Ascending aorta (tissue), 2 donors: Measurements from ENCODE around the gene CTIF. TPM values are rescaled to one million over a fixed set of nuclear protein-coding genes. Genes with fewer than 3 reads are reported as not detected.
A peak's percentile ranks its signal among the peaks of the same experiment; 100 is the strongest.

Source experiments
- DNase-seq, 2 donors: peaks; one replicate each; pipeline ENCODE4 v3.0.0-alpha.2; 2019; ENCODE audit warnings: low spot score in 2 of 2
- H3K27ac ChIP-seq, 2 donors: fragments of 200-600 bp; sonication (generic); one replicate each; pipeline ENCODE4 v1.5.1; 2016 to 2017; ENCODE audit warnings: mild to moderate bottlenecking in 1 of 2
- H3K27me3 ChIP-seq: fragments of 200-600 bp; sonication (generic); one replicate; pipeline ENCODE4 v1.5.1; 2017
- H3K36me3 ChIP-seq, 2 donors: fragments of 200-600 bp; sonication (generic); one replicate each; pipeline ENCODE4 v1.5.1; 2016
- H3K4me1 ChIP-seq, 2 donors: fragments of 200-600 bp; sonication (generic); one replicate each; pipeline ENCODE4 v1.5.1; 2016 to 2017; ENCODE audit warnings: mild to moderate bottlenecking in 1 of 2
- H3K4me3 ChIP-seq, 2 donors: fragments of 200-600 bp; sonication (generic); one replicate each; pipeline ENCODE4 v1.5.1; 2016 to 2017; ENCODE audit warnings: mild to moderate bottlenecking in 1 of 2
- H3K9me3 ChIP-seq, 2 donors: fragments of 200-600 bp; sonication (generic); one replicate each; pipeline ENCODE4 v1.5.1; 2016
- intact Hi-C: fragments of 100-400 bp; cut with DNase I; formaldehyde crosslinking; loops from one replicate; pipeline ENCODE4 v1.15.1; 2023
- total RNA-seq: library from RNA; depleted of rRNA; stranded (reverse); fragments of >200 nt; gene quantifications from one replicate; pipeline ENCODE4 v1.1.0, GENCODE V29; 2016
- TF ChIP-seq, protein P1 (sequence below), 3 experiments: fragments of 200-600 bp in 2 of 3; fragments of 450-650 bp in 1 of 3; sonication (generic) in 2 of 3; IDR thresholded peaks; one replicate each; pipeline ENCODE4 v1.5.1; 2016 to 2019; ENCODE audit warnings: antibody characterized with exemption in 3 of 3, mild to moderate bottlenecking in 1 of 3, moderate library complexity in 1 of 3

CTIF gene
- total RNA-seq, 1 donor from 2014 or later = 55.3 TPM

DNA sequence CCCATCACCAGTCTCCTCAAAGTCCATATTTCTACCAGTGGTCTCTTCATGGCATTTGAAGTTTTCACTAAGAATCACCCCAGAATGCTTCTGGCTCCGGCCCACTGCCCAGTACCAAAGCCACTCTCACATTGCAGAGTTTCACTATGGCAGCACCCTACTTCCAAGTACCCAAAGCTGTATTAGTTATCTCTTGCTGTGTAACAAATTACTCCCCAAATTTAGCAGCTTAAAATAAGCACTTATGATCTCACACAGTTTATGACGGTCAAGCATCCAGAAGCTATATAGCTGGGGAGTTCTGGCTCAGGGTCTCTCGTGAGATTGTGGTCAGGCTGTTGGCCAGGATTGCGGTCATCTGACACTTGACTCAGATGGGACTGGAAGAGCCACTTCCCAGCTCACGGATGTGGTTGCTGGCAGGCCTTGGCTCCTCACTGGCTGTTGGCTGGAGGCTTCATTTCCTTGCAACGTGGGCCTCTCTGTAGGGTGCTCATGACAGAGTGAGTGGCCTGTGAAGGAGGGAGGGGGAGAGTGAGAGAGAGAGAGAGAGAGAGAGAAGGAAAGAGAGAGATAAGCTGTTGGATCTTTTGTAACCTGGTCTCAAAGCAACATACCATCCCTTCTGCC is 189.5 kb downstream of the CTIF start:
- H3K27ac ChIP-seq = peak overlapping the region; percentile 17 to 29

DNA sequence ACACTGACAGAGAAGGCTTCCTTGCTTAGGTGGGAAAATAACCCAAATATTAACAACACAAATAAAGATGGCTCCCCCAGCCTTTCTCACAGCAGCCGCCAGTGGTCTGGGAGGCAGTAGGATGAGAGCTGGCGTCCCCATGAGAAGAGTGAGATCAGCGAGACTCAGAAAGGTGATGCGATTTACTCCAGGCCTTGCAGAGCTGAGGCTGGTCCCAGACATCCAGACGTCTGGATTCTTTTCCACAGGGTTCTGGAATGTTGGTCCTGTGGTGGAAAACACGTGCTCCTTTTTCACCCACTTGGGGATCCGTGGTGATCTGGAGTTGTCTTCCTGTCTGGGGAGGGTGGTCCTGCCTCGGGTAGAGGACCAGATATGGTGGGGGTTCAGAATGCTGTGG is 190.6 kb downstream of the CTIF start:
- peaks cover 5 to 15% of the 10 kb centered on the region in 2 donors for H3K4me1 ChIP-seq
- TF ChIP-seq, protein P1, sequence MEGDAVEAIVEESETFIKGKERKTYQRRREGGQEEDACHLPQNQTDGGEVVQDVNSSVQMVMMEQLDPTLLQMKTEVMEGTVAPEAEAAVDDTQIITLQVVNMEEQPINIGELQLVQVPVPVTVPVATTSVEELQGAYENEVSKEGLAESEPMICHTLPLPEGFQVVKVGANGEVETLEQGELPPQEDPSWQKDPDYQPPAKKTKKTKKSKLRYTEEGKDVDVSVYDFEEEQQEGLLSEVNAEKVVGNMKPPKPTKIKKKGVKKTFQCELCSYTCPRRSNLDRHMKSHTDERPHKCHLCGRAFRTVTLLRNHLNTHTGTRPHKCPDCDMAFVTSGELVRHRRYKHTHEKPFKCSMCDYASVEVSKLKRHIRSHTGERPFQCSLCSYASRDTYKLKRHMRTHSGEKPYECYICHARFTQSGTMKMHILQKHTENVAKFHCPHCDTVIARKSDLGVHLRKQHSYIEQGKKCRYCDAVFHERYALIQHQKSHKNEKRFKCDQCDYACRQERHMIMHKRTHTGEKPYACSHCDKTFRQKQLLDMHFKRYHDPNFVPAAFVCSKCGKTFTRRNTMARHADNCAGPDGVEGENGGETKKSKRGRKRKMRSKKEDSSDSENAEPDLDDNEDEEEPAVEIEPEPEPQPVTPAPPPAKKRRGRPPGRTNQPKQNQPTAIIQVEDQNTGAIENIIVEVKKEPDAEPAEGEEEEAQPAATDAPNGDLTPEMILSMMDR (IDR thresholded peaks at IDR 0.05) = no peak
- H3K36me3 ChIP-seq = no peaks in the 10 kb centered on the region
- peak overlapping the region in 1 of 2 donors; percentile 10 for H3K27ac ChIP-seq
- DNase-seq = no peak
- intact Hi-C loops = no loop called here
- H3K9me3 ChIP-seq = no peaks in the 10 kb centered on the region
- H3K4me3 ChIP-seq = no peak overlapping the region
- H3K27me3 ChIP-seq = no peaks in the 10 kb centered on the region

More for the DNA sequence above, 189.5 kb downstream of the CTIF start:
- intact Hi-C loops = no loop called here
- H3K9me3 ChIP-seq = no peaks in the 10 kb centered on the region
- TF ChIP-seq, protein P1 (IDR thresholded peaks at IDR 0.05) = no peak
- no peaks in the 10 kb centered on the region for H3K36me3 ChIP-seq
- H3K4me3 ChIP-seq = no peak overlapping the region
- DNase-seq = peak in 1 of 2 donors; percentile 79
- H3K27me3 ChIP-seq = no peaks in the 10 kb centered on the region
- H3K4me1 ChIP-seq = peaks cover 1 to 4% of the 10 kb centered on the region in 2 donors

DNA sequence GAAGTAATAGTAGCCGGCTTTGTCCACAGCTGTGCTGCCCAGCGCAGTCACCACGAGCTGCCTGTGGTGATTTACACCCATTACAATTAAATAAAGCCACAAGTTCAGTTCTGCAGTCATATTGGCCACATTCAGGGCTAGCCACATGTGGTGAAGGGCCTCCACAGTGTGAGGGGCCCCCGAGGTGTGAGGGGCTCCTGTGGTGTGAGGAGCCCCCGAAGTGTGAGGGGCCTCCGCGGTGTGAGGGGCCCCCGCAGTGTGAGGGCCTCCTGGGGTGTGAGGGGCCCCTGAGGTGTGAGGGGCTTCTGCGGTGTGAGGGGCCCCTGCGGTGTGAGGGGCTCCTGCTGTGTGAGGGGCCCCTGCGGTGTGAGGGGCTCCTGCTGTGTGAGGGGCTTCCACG is 191.2 kb downstream of the CTIF start:
- TF ChIP-seq, protein P1 (IDR thresholded peaks at IDR 0.05) = no peak
- H3K4me1 ChIP-seq = peaks cover 5 to 21% of the 10 kb centered on the region in 2 donors
- no peak overlapping the region for H3K4me3 ChIP-seq
- H3K9me3 ChIP-seq = no peaks in the 10 kb centered on the region
- H3K27ac ChIP-seq = no peak overlapping the region
- intact Hi-C loops = no loop called here
- no peak for DNase-seq
- H3K27me3 ChIP-seq = no peaks in the 10 kb centered on the region
- H3K36me3 ChIP-seq = no peaks in the 10 kb centered on the region

DNA sequence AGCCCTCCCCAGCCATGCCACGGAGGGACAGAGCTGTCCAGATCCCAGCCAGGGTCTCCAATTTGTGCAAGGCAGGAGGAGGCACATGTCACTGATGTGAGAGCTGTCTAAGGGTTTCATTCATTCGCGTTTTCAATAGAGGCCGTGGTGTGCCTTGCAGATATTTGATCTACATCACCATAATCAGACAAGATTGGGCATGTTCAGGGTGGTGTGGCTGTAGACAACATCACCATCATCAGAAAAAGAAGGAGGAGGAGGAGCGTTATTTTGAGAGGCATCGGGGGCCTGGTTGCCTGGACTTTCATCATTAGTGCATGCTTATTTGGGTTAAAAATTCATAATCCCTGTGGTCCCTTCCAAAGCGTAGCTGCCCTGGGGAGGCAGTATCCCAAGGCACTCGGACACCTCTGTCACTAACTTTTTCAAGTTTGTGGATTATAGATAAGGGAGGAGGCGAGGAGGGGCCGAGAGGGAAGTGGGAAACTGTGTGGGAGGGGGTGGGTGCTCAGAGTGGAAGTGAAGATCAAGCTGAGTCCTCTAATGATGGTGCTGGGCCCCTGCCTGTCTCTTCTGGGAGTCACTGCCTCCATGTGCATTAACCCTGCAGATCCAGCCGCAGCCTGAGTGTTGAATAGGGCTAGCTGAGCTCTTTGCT is 194.1 kb downstream of the CTIF start:
- Histone ChIP-seq H3K4me3 (no peak overlapping the region), H3K9me3 (no peaks in the 10 kb centered on the region), H3K36me3 (no peaks in the 10 kb centered on the region), H3K27me3 (no peaks in the 10 kb centered on the region), H3K4me1 (peaks cover 5 to 26% of the 10 kb centered on the region in 2 donors), H3K27ac (peak overlapping the region; percentile 47 to 69)
- TF ChIP-seq, protein P1 (IDR thresholded peaks at IDR 0.05) = no peak
- DNase-seq = no peak
- intact Hi-C loops = no loop called here

DNA sequence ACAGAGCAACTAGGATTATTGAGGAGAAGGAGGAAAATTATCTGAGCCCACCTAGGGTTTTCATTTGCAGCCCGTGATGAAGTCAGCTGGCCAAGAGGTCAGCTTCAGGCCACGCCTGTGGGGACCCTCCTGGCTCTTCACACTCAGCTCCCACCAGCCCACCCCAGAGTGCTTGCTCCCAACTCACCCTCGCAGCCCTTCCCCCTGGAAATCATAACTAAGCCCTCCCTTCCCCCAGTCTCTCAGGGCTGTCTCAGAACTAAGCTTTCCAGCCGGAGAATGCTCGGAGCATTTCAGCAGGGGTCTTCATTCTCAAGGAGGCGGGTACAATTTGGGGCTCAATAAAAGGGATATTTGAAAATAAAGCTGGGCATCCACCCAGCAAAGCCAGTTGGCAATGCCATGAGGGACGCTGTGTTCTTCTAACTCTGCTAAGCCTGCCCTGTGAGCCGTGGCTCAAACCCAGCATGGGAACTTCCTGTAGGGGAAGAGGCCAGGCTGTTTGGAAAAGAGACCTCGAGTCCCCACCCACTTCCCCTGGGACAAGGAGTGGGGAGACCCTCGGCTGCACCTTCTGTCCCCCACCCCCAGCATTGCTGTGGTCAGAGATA is 194.9 kb downstream of the CTIF start:
- peaks cover 5 to 26% of the 10 kb centered on the region in 2 donors for H3K4me1 ChIP-seq
- H3K4me3 ChIP-seq = no peak overlapping the region
- no peaks in the 10 kb centered on the region for H3K9me3 ChIP-seq
- H3K27me3 ChIP-seq = no peaks in the 10 kb centered on the region
- intact Hi-C loops = no loop called here
- H3K36me3 ChIP-seq = no peaks in the 10 kb centered on the region
- TF ChIP-seq, protein P1 (IDR thresholded peaks at IDR 0.05) = no peak
- H3K27ac ChIP-seq = peak overlapping the region; percentile 47 to 69
- DNase-seq = peak in 1 of 2 donors; percentile 74
